ENCODE measurements around the gene ZNF410.

- no peak for TF ChIP-seq EZH2 (IDR thresholded peaks at IDR 0.05; ENCODE audit: borderline replicate concordance, low read depth, low read length, poor library complexity, severe bottlenecking)
- TF ChIP-seq CTCF (conservative IDR thresholded peaks at IDR 0.05; ENCODE audit: low read depth, low read length), result no peak
Measured at GRCh38 chr14:73865534-73866113, 21.0 kb upstream of the ZNF410 start.

Measured in A673 (cell line).